Measurements from ENCODE around the gene NDUFAF8.

NDUFAF8 gene

GRCh38 chr17:81239714-81240555 lies 817 bp downstream of the NDUFAF8 start:
- peak; percentile 23 for DNase-seq (ENCODE audit: low read depth)

GRCh38 chr17:81240761-81241160 lies 1.6 kb downstream of the NDUFAF8 start:
- no peak for DNase-seq (ENCODE audit: low read depth)

- no peak for DNase-seq (ENCODE audit: low read depth)
These were observed 2.1 kb downstream of the NDUFAF8 start for GRCh38 chr17:81241203-81241602.

GRCh38 chr17:81241648-81242420 lies 2.7 kb downstream of the NDUFAF8 start:
- peak; percentile 50 for DNase-seq (ENCODE audit: low read depth)

- DNase-seq (ENCODE audit: low read depth): no peak
These were observed 3.6 kb downstream of the NDUFAF8 start for GRCh38 chr17:81242421-81243332.

- DNase-seq (ENCODE audit: low read depth): no peak
These were observed 4.2 kb downstream of the NDUFAF8 start for GRCh38 chr17:81243333-81243664.

GRCh38 chr17:81244358-81245023 lies 5.4 kb downstream of the NDUFAF8 start:
- no peak for DNase-seq (ENCODE audit: low read depth)

GRCh38 chr17:81245024-81245664 lies 6.0 kb downstream of the NDUFAF8 start:
- no peak for DNase-seq (ENCODE audit: low read depth)

GRCh38 chr17:81245665-81246342 lies 6.7 kb downstream of the NDUFAF8 start:
- DNase-seq (ENCODE audit: low read depth): no peak

GRCh38 chr17:81246343-81246670 lies 7.2 kb downstream of the NDUFAF8 start:
- no peak for DNase-seq (ENCODE audit: low read depth)

GRCh38 chr17:81246679-81247338 lies 7.7 kb downstream of the NDUFAF8 start:
- DNase-seq (ENCODE audit: low read depth): no peak

GRCh38 chr17:81247339-81247990 lies 8.3 kb downstream of the NDUFAF8 start:
- DNase-seq (ENCODE audit: low read depth): no peak

GRCh38 chr17:81248649-81249048 lies 9.5 kb downstream of the NDUFAF8 start:
- no peak for DNase-seq (ENCODE audit: low read depth)

- DNase-seq (ENCODE audit: low read depth): no peak
These were observed 10.3 kb downstream of the NDUFAF8 start for GRCh38 chr17:81249223-81250040.

- DNase-seq (ENCODE audit: low read depth): no peak
These were observed 11.4 kb downstream of the NDUFAF8 start for GRCh38 chr17:81250286-81251093.

GRCh38 chr17:81251094-81251708 lies 12.1 kb downstream of the NDUFAF8 start:
- no peak for DNase-seq (ENCODE audit: low read depth)

GRCh38 chr17:81251709-81252301 lies 12.7 kb downstream of the NDUFAF8 start:
- DNase-seq (ENCODE audit: low read depth): no peak
